ENCODE measurements around the gene GLRX5. TPM values are rescaled to one million over a fixed set of nuclear protein-coding genes. Genes with fewer than 3 reads are reported as not detected.

Gene GLRX5
- total RNA-seq, 4 donors from 2014 or later = 28.0 to 83.2 (median 74.0) TPM

- ATAC-seq = no peak
- H3K4me1 ChIP-seq = peaks cover 50 to 59% of the 10 kb centered on the region in 2 donors
- intact Hi-C loops (cut with DNase I; ENCODE audit: low total_unique reads) (no loop called here), in situ Hi-C loops (cut with MboI; ENCODE audit: low sequenced_read_pairs in 4 of 4) (loop anchor here in 2 of 4 donors (25.0 kb wide), 2 partner anchors 380 to 405 kb away; partner anchors contain the start of gene DICER1 (in 1 of the 2))
- H3K27ac ChIP-seq = no peak overlapping the region
- TF ChIP-seq POLR2A (IDR thresholded peaks at IDR 0.05) = no peak
- TF ChIP-seq, protein P1, sequence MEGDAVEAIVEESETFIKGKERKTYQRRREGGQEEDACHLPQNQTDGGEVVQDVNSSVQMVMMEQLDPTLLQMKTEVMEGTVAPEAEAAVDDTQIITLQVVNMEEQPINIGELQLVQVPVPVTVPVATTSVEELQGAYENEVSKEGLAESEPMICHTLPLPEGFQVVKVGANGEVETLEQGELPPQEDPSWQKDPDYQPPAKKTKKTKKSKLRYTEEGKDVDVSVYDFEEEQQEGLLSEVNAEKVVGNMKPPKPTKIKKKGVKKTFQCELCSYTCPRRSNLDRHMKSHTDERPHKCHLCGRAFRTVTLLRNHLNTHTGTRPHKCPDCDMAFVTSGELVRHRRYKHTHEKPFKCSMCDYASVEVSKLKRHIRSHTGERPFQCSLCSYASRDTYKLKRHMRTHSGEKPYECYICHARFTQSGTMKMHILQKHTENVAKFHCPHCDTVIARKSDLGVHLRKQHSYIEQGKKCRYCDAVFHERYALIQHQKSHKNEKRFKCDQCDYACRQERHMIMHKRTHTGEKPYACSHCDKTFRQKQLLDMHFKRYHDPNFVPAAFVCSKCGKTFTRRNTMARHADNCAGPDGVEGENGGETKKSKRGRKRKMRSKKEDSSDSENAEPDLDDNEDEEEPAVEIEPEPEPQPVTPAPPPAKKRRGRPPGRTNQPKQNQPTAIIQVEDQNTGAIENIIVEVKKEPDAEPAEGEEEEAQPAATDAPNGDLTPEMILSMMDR (IDR thresholded peaks at IDR 0.05 in 4 of 5, conservative IDR thresholded peaks at IDR 0.05 in 1 of 5) = no peak
- H3K27me3 ChIP-seq = no peaks in the 10 kb centered on the region
- no peak overlapping the region for H3K4me3 ChIP-seq
- DNase-seq = no peak
- no peaks in the 10 kb centered on the region for H3K36me3 ChIP-seq
- no peaks in the 10 kb centered on the region for H3K9me3 ChIP-seq
These were observed 7.4 kb downstream of the GLRX5 start for GRCh38 chr14:95541932-95542930.

- in situ Hi-C loops (cut with MboI; ENCODE audit: low sequenced_read_pairs in 4 of 4) = loop anchor here in 2 of 4 donors (25.0 kb wide), 2 partner anchors 381 to 406 kb away; partner anchors contain the start of gene DICER1 (in 1 of the 2)
- Histone ChIP-seq H3K27me3 (no peaks in the 10 kb centered on the region), H3K27ac (no peak overlapping the region), H3K4me1 (peaks cover 43 to 51% of the 10 kb centered on the region in 2 donors), H3K9me3 (no peaks in the 10 kb centered on the region), H3K4me3 (no peak overlapping the region), H3K36me3 (no peaks in the 10 kb centered on the region)
- no peak for ATAC-seq
- DNase-seq = no peak
- TF ChIP-seq, protein P1 (IDR thresholded peaks at IDR 0.05 in 4 of 5, conservative IDR thresholded peaks at IDR 0.05 in 1 of 5) = no peak
- no peak for TF ChIP-seq POLR2A (IDR thresholded peaks at IDR 0.05)
- intact Hi-C loops (cut with DNase I; ENCODE audit: low total_unique reads) = no loop called here
These were observed 8.2 kb downstream of the GLRX5 start for GRCh38 chr14:95543021-95543420.

DNA sequence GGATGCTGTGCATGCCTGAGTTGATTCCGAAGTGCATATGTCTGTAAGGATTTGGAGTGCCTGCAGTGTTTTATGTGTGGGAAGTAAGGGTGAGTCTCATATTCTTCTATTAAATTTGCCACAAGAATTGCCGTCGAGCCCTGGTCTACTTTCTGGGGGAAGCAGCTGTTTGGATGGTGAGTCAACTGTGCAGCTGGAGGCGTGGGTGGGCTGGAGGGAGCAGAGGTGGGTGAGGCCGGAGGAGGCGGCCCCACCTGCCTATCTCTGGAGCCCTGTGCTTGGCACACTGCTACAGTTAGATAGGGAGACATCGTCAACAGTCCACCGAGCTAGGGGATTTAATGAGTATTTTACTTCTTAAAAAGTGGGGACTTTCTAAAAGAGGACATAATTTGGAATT, 9.7 kb downstream of the GLRX5 start:
- peaks cover 37 to 42% of the 10 kb centered on the region in 2 donors for H3K4me1 ChIP-seq
- no peaks in the 10 kb centered on the region for H3K9me3 ChIP-seq
- H3K27ac ChIP-seq = peak overlapping the region in 3 of 4 donors; percentile 40 to 51 (median 40)
- intact Hi-C loops (cut with DNase I; ENCODE audit: low total_unique reads) (no loop called here), in situ Hi-C loops (cut with MboI; ENCODE audit: low sequenced_read_pairs in 4 of 4) (loop anchor here in 2 of 4 donors (25.0 kb wide), 2 partner anchors 382 to 407 kb away; partner anchors contain the start of gene DICER1 (in 1 of the 2))
- no peak overlapping the region for H3K4me3 ChIP-seq
- DNase-seq (no peak), ATAC-seq (no peak)
- no peaks in the 10 kb centered on the region for H3K27me3 ChIP-seq
- TF ChIP-seq POLR2A (IDR thresholded peaks at IDR 0.05) = no peak
- TF ChIP-seq, protein P1 (IDR thresholded peaks at IDR 0.05 in 4 of 5, conservative IDR thresholded peaks at IDR 0.05 in 1 of 5) = no peak
- H3K36me3 ChIP-seq = no peaks in the 10 kb centered on the region

GRCh38 chr14:95545515-95546168, 10.8 kb downstream of the GLRX5 start:
- TF ChIP-seq POLR2A (IDR thresholded peaks at IDR 0.05) = no peak
- TF ChIP-seq, protein P1 (IDR thresholded peaks at IDR 0.05 in 4 of 5, conservative IDR thresholded peaks at IDR 0.05 in 1 of 5) = no peak
- intact Hi-C loops (cut with DNase I; ENCODE audit: low total_unique reads) (no loop called here), in situ Hi-C loops (cut with MboI; ENCODE audit: low sequenced_read_pairs in 4 of 4) (loop anchor here in 2 of 4 donors (25.0 kb wide), 2 partner anchors 383 to 408 kb away; partner anchors contain the start of gene DICER1 (in 1 of the 2))
- H3K4me1 ChIP-seq = peaks cover 35 to 47% of the 10 kb centered on the region in 2 donors
- no peak for DNase-seq
- H3K4me3 ChIP-seq = no peak overlapping the region
- ATAC-seq = peak; percentile 72 to 78
- peak overlapping the region; percentile 40 to 55 (median 46) for H3K27ac ChIP-seq
- H3K9me3 ChIP-seq = no peaks in the 10 kb centered on the region
- no peaks in the 10 kb centered on the region for H3K27me3 ChIP-seq
- no peaks in the 10 kb centered on the region for H3K36me3 ChIP-seq

Measured in gastrocnemius medialis (tissue), 4 donors.